Right lobe of liver (tissue), 4 donors: Measurements from ENCODE around the gene STK24.

Experiments used
- POLR2A ChIP-seq: fragments of 450-650 bp; IDR thresholded peaks from one replicate; pipeline ENCODE4 v1.6.1; 2017; ENCODE audit warnings: antibody characterized with exemption, mild to moderate bottlenecking
- TF ChIP-seq, protein P1 (sequence below), 4 donors: fragments of 200-600 bp in 3 of 4; fragments of 450-650 bp in 1 of 4; IDR thresholded peaks; one replicate each; pipeline versions ENCODE4 v1.5.1 to v1.8.0; 2016 to 2022; ENCODE audit warnings: antibody characterized with exemption in 4 of 4, mild to moderate bottlenecking in 2 of 4
- donor health status: DM: no; HTN: no; CAD: no.
- donor health status: DM: no; HTN: no; CAD: no.
- donor health status: DM: no; HTN: yes; CAD: no.

DNA sequence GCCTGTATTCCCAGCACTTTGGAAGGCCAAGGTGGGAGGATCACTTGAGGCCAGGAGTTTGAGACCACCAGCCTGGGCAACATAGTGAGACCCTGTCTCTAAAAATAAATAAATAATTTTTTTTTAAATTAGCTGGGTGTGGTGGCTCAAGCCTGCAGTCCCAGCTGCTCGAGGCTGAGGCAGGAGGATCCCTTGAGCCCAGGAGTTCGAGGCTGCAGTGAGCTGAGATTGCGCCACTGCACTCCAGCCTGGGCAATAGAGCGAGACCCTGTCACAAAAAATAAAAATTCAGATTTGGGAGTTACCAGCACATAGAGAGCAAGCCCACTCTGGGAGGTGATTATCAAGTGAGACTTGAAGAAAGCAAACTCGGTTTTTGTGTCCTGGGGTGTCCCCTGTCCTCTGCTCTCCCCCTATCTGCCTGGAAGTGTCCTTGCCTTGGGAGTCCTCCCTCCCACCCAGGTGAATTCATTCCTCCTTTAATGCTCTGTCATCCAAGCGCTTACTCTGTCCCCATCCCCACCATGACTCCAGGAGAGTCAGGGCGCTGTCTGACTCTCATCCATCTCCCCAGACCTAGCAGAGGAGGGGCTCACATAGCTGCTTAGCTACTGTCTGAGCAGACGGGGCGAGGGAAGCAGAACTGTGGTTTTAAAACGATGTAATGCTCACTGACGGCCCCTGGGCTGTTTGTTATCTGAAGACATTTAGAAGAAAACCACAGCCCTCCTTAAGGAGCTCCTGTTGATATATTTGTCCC lies 146.8 kb downstream of the STK24 start:
- TF ChIP-seq, protein P1, sequence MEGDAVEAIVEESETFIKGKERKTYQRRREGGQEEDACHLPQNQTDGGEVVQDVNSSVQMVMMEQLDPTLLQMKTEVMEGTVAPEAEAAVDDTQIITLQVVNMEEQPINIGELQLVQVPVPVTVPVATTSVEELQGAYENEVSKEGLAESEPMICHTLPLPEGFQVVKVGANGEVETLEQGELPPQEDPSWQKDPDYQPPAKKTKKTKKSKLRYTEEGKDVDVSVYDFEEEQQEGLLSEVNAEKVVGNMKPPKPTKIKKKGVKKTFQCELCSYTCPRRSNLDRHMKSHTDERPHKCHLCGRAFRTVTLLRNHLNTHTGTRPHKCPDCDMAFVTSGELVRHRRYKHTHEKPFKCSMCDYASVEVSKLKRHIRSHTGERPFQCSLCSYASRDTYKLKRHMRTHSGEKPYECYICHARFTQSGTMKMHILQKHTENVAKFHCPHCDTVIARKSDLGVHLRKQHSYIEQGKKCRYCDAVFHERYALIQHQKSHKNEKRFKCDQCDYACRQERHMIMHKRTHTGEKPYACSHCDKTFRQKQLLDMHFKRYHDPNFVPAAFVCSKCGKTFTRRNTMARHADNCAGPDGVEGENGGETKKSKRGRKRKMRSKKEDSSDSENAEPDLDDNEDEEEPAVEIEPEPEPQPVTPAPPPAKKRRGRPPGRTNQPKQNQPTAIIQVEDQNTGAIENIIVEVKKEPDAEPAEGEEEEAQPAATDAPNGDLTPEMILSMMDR (IDR thresholded peaks at IDR 0.05), result no peak
- no peak for TF ChIP-seq POLR2A
